ENCODE data around the gene GP5.

The GP5 gene

GRCh38 chr3:194386648-194387047, 12.4 kb downstream of the GP5 start:
- POLR2A ChIA-PET: no interaction called here
- CTCF ChIA-PET: interaction anchor here (1.5 kb wide), 1 partner anchor 17 kb away, joined by 4 read pairs; no protein-coding TSS in a partner anchor
- Histone ChIP-seq H3K4me1 (ENCODE audit: control insufficient read depth, insufficient read depth, low read length) (no peaks in the 10 kb centered on the region), H3K36me3 (ENCODE audit: control insufficient read depth in 2 of 2, insufficient read depth in 1 of 2, low read length in 2 of 2) (no peaks in the 10 kb centered on the region), H3K4me3 (ENCODE audit: low read depth, low read length) (no peak overlapping the region), H3K27ac (ENCODE audit: extremely low read depth, low read depth, low read length) (no peak overlapping the region), H3K9me3 (ENCODE audit: control insufficient read depth, insufficient read depth, low read depth, low read length) (no peaks in the 10 kb centered on the region)
- TF ChIP-seq ZNF146 (tag by site-specific recombination; IDR thresholded peaks at IDR 0.05): no peak
- TF ChIP-seq ZBTB21 (tag by site-specific recombination; IDR thresholded peaks at IDR 0.05): no peak
- no peak for TF ChIP-seq ZNF239 (tag by site-specific recombination; IDR thresholded peaks at IDR 0.05)
- no peak for TF ChIP-seq ZNF473 (tag by site-specific recombination; IDR thresholded peaks at IDR 0.05)
- TF ChIP-seq BCL6B (tag by site-specific recombination; IDR thresholded peaks at IDR 0.05): peak; percentile 71

GRCh38 chr3:194386066-194386465, 13.0 kb downstream of the GP5 start:
- Histone ChIP-seq H3K9me3 (ENCODE audit: control insufficient read depth, insufficient read depth, low read depth, low read length) (no peaks in the 10 kb centered on the region), H3K4me1 (ENCODE audit: control insufficient read depth, insufficient read depth, low read length) (no peaks in the 10 kb centered on the region), H3K4me3 (ENCODE audit: low read depth, low read length) (no peak overlapping the region), H3K36me3 (ENCODE audit: control insufficient read depth in 2 of 2, insufficient read depth in 1 of 2, low read length in 2 of 2) (no peaks in the 10 kb centered on the region), H3K27ac (ENCODE audit: extremely low read depth, low read depth, low read length) (no peak overlapping the region)
- ChIA-PET POLR2A (no interaction called here), CTCF (interaction anchor here (0.7 to 1.5 kb wide), 3 partner anchors 13 to 647 kb away, joined by 3 to 4 read pairs (median 3); no protein-coding TSS in a partner anchor)
- TF ChIP-seq GFI1B (tag by site-specific recombination; IDR thresholded peaks at IDR 0.05): no peak
- TF ChIP-seq ZFHX2 (tag by site-specific recombination; conservative IDR thresholded peaks at IDR 0.05): no peak
- no peak for TF ChIP-seq ZNF223 (tag by site-specific recombination; IDR thresholded peaks at IDR 0.05)
- TF ChIP-seq ZNF692 (tag by site-specific recombination; IDR thresholded peaks at IDR 0.05): no peak
- TF ChIP-seq YY2 (tag by site-specific recombination; IDR thresholded peaks at IDR 0.05): no peak
- no peak for TF ChIP-seq ZEB2 (tag by site-specific recombination; IDR thresholded peaks at IDR 0.05)
- TF ChIP-seq PATZ1 (tag by site-specific recombination; IDR thresholded peaks at IDR 0.05): no peak
- no peak for TF ChIP-seq TSHZ1 (tag by site-specific recombination; IDR thresholded peaks at IDR 0.05; ENCODE audit: borderline replicate concordance)
- no peak for TF ChIP-seq ZFP37 (tag by site-specific recombination; IDR thresholded peaks at IDR 0.05)

GRCh38 chr3:194384569-194385001, 14.5 kb downstream of the GP5 start:
- TF ChIP-seq ZNF341 (tag by site-specific recombination; IDR thresholded peaks at IDR 0.05; ENCODE audit: low read depth) (peak; percentile 57), ZXDB (tag by site-specific recombination; IDR thresholded peaks at IDR 0.05) (no peak)
- no peaks in the 10 kb centered on the region for H3K9me3 ChIP-seq (ENCODE audit: control insufficient read depth, insufficient read depth, low read depth, low read length)
- POLR2A ChIA-PET: no interaction called here
- no peak overlapping the region for H3K4me3 ChIP-seq (ENCODE audit: low read depth, low read length)
- H3K4me1 ChIP-seq (ENCODE audit: control insufficient read depth, insufficient read depth, low read length): no peaks in the 10 kb centered on the region
- H3K36me3 ChIP-seq (ENCODE audit: control insufficient read depth in 2 of 2, insufficient read depth in 1 of 2, low read length in 2 of 2): no peaks in the 10 kb centered on the region
- CTCF ChIA-PET: no interaction called here
- no peak overlapping the region for H3K27ac ChIP-seq (ENCODE audit: extremely low read depth, low read depth, low read length)
